Measurements from ENCODE around the gene CLDN7. TPM values are rescaled to one million over a fixed set of nuclear protein-coding genes. Genes with fewer than 3 reads are reported as not detected.
A peak's percentile ranks its signal among the peaks of the same experiment; 100 is the strongest.

The CLDN7 gene
- total RNA-seq, 4 donors from 2014 or later, result 2.0 to 5.9 (median 2.4) TPM; not detected in 1

- Histone ChIP-seq H3K4me3 (no peak overlapping the region), H3K27me3 (peaks cover 0 to 76% of the 10 kb centered on the region in 2 donors), H3K9me3 (no peaks in the 10 kb centered on the region), H3K36me3 (no peaks in the 10 kb centered on the region), H3K27ac (no peak overlapping the region), H3K4me1 (peaks cover 0 to 38% (median 25%) of the 10 kb centered on the region in 4 donors)
- TF ChIP-seq CTCF (IDR thresholded peaks at IDR 0.05), result no peak
- TF ChIP-seq POLR2A (IDR thresholded peaks at IDR 0.05), result no peak
- no peak for TF ChIP-seq EP300 (IDR thresholded peaks at IDR 0.05)
- DNase-seq (ENCODE audit: low spot score in 2 of 2), result no peak
- 22 to 32% methylated on average over 5 to 6 of the region's 6 CpGs for WGBS, 2 donors
Observed at GRCh38 chr17:7292729-7293128, 30.5 kb upstream of the CLDN7 start.

- no peak for TF ChIP-seq POLR2A (IDR thresholded peaks at IDR 0.05)
- Histone ChIP-seq H3K36me3 (no peaks in the 10 kb centered on the region), H3K4me3 (no peak overlapping the region), H3K27ac (peak overlapping the region in 1 of 4 donors; percentile 2), H3K27me3 (peaks cover 0 to 81% of the 10 kb centered on the region in 2 donors), H3K4me1 (peaks cover 0 to 38% (median 25%) of the 10 kb centered on the region in 4 donors), H3K9me3 (no peaks in the 10 kb centered on the region)
- WGBS, 2 donors, result 80 to 86% methylated on average over 1 to 2 of the region's 2 CpGs
- DNase-seq (ENCODE audit: low spot score in 2 of 2), result no peak
Observed at GRCh38 chr17:7292194-7292593, 29.9 kb upstream of the CLDN7 start.

- Histone ChIP-seq H3K36me3 (no peaks in the 10 kb centered on the region), H3K4me3 (no peak overlapping the region), H3K4me1 (peaks cover 0 to 27% (median 14%) of the 10 kb centered on the region in 4 donors), H3K9me3 (no peaks in the 10 kb centered on the region), H3K27me3 (peaks cover 0 to 89% of the 10 kb centered on the region in 2 donors), H3K27ac (no peak overlapping the region)
- 70 to 73% methylated on average over 11 of the region's 11 CpGs for WGBS, 2 donors
- TF ChIP-seq CTCF (IDR thresholded peaks at IDR 0.05) (no peak), EP300 (IDR thresholded peaks at IDR 0.05) (no peak), POLR2A (IDR thresholded peaks at IDR 0.05) (no peak)
- DNase-seq (ENCODE audit: low spot score in 2 of 2), result no peak
Observed at GRCh38 chr17:7290685-7291084, 28.4 kb upstream of the CLDN7 start.

GRCh38 chr17:7290166-7290565 lies 27.9 kb upstream of the CLDN7 start:
- Histone ChIP-seq H3K4me3 (no peak overlapping the region), H3K9me3 (no peaks in the 10 kb centered on the region), H3K27ac (no peak overlapping the region), H3K27me3 (peaks cover 0 to 84% of the 10 kb centered on the region in 2 donors), H3K4me1 (peaks cover 0 to 24% (median 10%) of the 10 kb centered on the region in 4 donors), H3K36me3 (no peaks in the 10 kb centered on the region)
- TF ChIP-seq CTCF (IDR thresholded peaks at IDR 0.05), result no peak
- no peak for TF ChIP-seq EP300 (IDR thresholded peaks at IDR 0.05)
- no peak for TF ChIP-seq POLR2A (IDR thresholded peaks at IDR 0.05)
- no peak for DNase-seq (ENCODE audit: low spot score in 2 of 2)
- WGBS, 2 donors, result 89 to 91% methylated on average over 19 of the region's 19 CpGs

- H3K36me3 ChIP-seq, result no peaks in the 10 kb centered on the region
- H3K27ac ChIP-seq, result no peak overlapping the region
- peaks cover 0 to 16% (median 3%) of the 10 kb centered on the region in 4 donors for H3K4me1 ChIP-seq
- peaks cover 0 to 77% of the 10 kb centered on the region in 2 donors for H3K27me3 ChIP-seq
- WGBS, 2 donors, result 81 to 86% methylated on average over 14 to 17 of the region's 18 CpGs
- H3K9me3 ChIP-seq, result no peaks in the 10 kb centered on the region
- DNase-seq (ENCODE audit: low spot score in 2 of 2), result no peak
- H3K4me3 ChIP-seq, result no peak overlapping the region
- TF ChIP-seq POLR2A (IDR thresholded peaks at IDR 0.05) (no peak), CTCF (IDR thresholded peaks at IDR 0.05) (no peak), EP300 (IDR thresholded peaks at IDR 0.05) (no peak)
Observed at GRCh38 chr17:7289256-7290032, 27.2 kb upstream of the CLDN7 start.

All from tibial nerve (tissue), 4 donors.